Fibroblast of villous mesenchyme (primary cell): ENCODE data around the gene WSCD2. TPM values are rescaled to one million over a fixed set of nuclear protein-coding genes. Genes with fewer than 3 reads are reported as not detected.
A peak's percentile ranks its signal among the peaks of the same experiment; 100 is the strongest.
"Not testable (repeated sequence)": the region's sequence is repeated elsewhere in the genome, so short reads cannot be mapped to it uniquely, and the experiment has no call there.

Experiments
- DNase-seq: peaks from one replicate; pipeline ENCODE4 v3.0.0-alpha.2; 2010; ENCODE audit warnings: low read depth
- H3K4me3 ChIP-seq: 2 replicates; pipeline ENCODE4 v1.5.1; 2011; ENCODE audit warnings: low read depth, mild to moderate bottlenecking, low read length
- total RNA-seq: library from RNA; depleted of rRNA; stranded (reverse); fragments of >200 nt; gene quantifications from 2 replicates; pipeline ENCODE4 v1.2.3, GENCODE V29; 2012
- TF ChIP-seq, protein P1 (sequence below): IDR thresholded peaks from 2 replicates; pipeline ENCODE4 v1.5.1; 2012; ENCODE audit warnings: low read depth, mild to moderate bottlenecking, low read length; ENCODE audit not compliant: insufficient read depth

WSCD2 gene
- total RNA-seq, 1 donor: not detected

DNA sequence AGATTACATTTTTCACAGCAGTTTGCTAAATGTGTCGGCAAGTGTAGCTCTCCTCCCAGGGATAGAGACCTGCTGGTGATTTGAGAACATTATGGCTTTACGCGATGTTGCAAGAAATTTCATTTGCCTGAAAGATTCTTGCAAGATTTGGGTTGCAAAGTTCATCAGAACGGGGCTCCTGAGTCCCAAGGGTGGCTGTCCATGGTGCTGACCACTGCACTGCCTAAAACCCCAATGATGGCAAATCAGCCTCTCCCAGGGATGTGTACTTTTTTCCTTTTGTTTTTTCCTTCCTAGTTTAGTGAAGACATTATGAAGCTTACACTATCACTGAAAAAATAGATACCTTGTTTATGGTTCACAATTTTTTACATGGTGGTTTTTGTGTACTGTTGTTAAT is 85.4 kb downstream of the WSCD2 start:
- peak; percentile 33 for DNase-seq
- H3K4me3 ChIP-seq: no peak overlapping the region
- TF ChIP-seq, protein P1, sequence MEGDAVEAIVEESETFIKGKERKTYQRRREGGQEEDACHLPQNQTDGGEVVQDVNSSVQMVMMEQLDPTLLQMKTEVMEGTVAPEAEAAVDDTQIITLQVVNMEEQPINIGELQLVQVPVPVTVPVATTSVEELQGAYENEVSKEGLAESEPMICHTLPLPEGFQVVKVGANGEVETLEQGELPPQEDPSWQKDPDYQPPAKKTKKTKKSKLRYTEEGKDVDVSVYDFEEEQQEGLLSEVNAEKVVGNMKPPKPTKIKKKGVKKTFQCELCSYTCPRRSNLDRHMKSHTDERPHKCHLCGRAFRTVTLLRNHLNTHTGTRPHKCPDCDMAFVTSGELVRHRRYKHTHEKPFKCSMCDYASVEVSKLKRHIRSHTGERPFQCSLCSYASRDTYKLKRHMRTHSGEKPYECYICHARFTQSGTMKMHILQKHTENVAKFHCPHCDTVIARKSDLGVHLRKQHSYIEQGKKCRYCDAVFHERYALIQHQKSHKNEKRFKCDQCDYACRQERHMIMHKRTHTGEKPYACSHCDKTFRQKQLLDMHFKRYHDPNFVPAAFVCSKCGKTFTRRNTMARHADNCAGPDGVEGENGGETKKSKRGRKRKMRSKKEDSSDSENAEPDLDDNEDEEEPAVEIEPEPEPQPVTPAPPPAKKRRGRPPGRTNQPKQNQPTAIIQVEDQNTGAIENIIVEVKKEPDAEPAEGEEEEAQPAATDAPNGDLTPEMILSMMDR: no peak

DNA sequence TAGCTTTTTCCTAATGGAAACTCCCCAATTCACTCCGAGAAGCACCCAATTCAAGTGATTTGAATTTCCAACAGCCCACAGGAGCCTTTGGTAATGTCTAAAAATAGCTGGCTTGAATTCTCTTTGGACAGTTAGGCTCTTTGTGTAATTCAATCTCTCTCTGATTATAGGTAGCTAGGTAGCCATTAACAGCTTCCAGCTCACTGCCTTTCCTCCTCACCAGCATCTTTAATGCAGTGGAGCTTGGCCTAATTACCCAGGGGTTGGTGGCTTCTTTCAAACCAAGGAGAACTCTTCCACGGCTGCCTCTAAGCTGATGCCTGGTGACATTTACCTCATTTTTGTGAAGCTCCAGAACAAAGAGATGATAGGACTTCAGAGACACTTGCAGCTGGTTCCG is 86.4 kb downstream of the WSCD2 start:
- TF ChIP-seq, protein P1: no peak
- no peak overlapping the region for H3K4me3 ChIP-seq
- DNase-seq: no peak

DNA sequence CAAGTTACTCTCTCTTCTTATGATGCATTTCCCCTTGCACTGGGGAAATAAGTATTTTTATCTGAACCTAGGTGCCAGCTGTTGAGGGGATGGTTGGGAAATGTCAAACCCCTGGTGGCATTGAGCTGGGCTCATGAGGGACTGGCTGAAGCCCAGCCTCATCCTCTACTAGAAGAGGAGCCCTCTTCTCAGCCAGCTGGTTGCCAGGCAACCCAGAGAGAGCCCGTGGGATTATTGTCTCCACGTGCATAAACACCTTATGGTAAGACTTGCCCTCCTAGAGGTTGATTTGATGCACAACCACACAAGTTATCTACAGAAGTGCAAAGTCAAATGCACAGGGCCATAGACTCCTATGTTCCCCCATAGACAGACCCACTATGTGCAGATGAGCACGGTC is 89.8 kb downstream of the WSCD2 start:
- DNase-seq: no peak
- TF ChIP-seq, protein P1: no peak
- no peak overlapping the region for H3K4me3 ChIP-seq

DNA sequence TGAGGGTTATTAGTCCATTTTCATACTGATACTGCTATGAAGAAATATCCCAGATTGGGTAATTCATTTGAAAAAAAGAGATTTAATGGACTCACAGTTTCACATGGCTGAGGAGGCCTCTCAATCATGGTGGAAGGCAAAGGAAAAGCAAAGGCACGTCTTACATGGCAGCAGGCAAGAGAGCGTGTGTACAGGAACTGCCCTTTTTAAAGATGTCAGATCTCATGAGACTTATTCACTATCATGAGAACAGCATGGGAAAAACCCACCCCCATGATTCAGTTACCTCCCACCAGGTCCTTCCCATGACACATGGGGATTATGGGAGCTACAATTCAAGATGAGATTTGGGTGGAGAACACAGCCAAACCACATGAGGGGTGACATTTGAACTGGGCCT is 96.0 kb downstream of the WSCD2 start:
- H3K4me3 ChIP-seq, DNase-seq: not testable (repeated sequence)

DNA sequence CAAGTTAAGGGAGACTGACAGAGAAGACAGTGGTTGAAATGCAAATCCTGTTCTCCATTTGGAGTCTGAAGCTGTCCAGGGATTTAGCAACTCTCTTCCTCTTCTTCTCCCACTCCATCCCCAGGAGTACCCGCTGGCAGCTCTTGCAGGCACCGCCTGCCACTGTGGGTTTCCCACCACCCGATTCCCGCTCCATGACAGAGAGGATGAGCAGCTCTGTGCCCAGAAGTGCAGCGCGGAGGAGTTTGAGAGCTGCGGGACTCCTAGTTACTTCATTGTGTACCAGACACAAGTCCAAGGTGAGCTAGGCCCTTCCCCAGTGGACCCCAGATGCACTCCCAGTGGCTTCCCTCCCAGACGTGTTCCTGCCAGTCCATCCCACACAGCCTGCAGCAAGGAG is 97.8 kb downstream of the WSCD2 start:
- TF ChIP-seq, protein P1: no peak
- H3K4me3 ChIP-seq: no peak overlapping the region
- DNase-seq: no peak

DNA sequence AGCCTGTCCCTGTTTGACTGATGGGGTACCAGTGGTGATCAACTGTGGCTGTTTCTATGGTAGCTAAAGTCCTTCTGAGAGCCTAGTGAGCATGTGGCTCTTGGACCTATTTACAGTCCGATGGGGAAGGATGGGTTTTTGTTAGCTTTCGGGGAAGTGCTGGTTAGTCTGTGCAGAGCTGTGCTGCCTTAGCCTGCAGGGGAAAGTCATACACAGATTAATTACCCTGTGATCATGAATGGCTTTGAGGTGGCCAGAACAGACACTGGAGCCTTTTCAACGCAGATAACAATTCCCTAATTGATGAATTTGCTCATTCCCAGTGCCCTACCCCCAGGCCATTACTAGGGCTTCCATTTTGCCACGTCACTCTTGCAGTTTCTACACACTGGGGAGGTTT is 99.7 kb downstream of the WSCD2 start:
- no peak overlapping the region for H3K4me3 ChIP-seq
- TF ChIP-seq, protein P1: no peak
- no peak for DNase-seq

DNA sequence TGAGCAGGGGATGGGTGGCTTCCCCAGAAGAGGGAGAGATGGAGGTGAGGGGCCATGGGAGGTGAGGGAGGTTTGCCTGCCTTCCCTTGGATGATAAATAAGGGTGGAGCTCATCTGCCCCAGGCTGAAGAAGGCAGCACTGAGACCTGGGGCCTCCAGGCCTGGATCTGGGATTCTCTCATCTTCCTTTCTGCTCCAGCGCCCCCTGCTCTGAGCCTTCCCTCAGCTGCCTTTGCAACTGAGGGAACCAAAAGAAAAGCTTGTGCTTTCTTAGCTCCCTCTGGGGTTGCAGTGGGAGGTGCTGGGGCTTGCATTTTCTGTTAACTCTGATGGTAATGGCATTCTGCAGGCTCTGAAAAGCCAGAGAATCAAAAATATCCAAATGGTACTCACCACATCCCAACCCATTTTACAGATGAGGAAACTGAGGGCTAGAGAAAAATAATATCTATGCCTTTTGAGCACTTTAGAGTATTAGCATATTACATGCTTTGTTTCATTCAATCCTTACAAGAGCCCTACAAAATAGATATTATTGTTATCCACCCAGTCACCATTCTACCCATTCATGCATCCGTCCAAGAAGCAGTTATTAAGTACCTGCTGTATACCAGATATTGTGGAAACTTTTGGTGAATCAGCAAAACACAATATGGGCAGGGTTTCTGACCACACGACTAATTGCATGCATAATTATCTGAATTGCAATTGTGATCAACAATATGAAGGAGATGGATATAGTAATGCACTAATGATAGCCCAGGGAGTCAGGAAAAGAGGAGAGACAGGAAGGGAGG is 102.2 kb downstream of the WSCD2 start:
- TF ChIP-seq, protein P1: no peak
- no peak overlapping the region for H3K4me3 ChIP-seq
- no peak for DNase-seq
